ENCODE measurements around the gene MYOM3. TPM values are rescaled to one million over a fixed set of nuclear protein-coding genes. Genes with fewer than 3 reads are reported as not detected.

The MYOM3 gene
- total RNA-seq, 2 experiments from 2014 or later: not detected

GRCh38 chr1:24147816-24148215, 35.9 kb upstream of the MYOM3 start:
- ATAC-seq: no peak
- peaks cover 45% of the 10 kb centered on the region for H3K27me3 Mint-ChIP-seq
- no peaks in the 10 kb centered on the region for H3K9me3 Mint-ChIP-seq (ENCODE audit: low read depth)

DNA sequence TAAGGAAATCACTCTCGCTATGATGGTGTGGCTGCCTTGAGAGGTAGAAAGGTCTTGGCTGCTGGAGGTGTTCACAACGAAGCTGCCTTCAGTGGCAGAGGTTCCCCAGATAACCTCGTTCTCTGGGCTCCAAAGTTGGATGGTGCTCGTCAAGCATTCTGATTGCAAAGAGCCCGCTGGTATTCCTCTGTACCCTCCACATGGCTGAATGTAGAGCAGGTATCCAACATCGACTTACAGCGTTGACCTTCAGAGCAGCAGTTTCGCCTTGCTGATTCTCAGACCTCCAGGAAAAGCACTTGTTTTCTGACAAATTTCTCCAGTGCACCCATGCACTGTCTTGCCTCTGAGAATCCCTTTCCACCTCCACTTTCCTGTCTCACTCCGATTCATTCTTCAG, 35.3 kb upstream of the MYOM3 start:
- CTCF ChIA-PET: interaction anchor here (0.9 to 9.0 kb wide), 4 partner anchors 12 to 245 kb away, joined by 3 to 130 read pairs (median 6); no protein-coding TSS in a partner anchor
- ATAC-seq (no peak), DNase-seq (no peak)
- peaks cover 40% of the 10 kb centered on the region for H3K27me3 Mint-ChIP-seq
- H3K27ac Mint-ChIP-seq: no peak overlapping the region
- no peak overlapping the region for H3K4me3 Mint-ChIP-seq
- H3K4me1 Mint-ChIP-seq: peaks cover 20% of the 10 kb centered on the region
- H3K36me3 Mint-ChIP-seq: no peaks in the 10 kb centered on the region
- no peaks in the 10 kb centered on the region for H3K9me3 Mint-ChIP-seq (ENCODE audit: low read depth)

More at GRCh38 chr1:24147816-24148215, 35.9 kb upstream of the MYOM3 start:
- no peak overlapping the region for H3K4me3 Mint-ChIP-seq
- CTCF ChIA-PET: interaction anchor here (0.8 to 9.0 kb wide), 7 partner anchors 9 to 440 kb away, joined by 3 to 130 read pairs (median 3); partner anchors contain the start of gene IFNLR1
- no peak overlapping the region for H3K27ac Mint-ChIP-seq
- peaks cover 20% of the 10 kb centered on the region for H3K4me1 Mint-ChIP-seq
- no peaks in the 10 kb centered on the region for H3K36me3 Mint-ChIP-seq
- no peak for DNase-seq

DNA sequence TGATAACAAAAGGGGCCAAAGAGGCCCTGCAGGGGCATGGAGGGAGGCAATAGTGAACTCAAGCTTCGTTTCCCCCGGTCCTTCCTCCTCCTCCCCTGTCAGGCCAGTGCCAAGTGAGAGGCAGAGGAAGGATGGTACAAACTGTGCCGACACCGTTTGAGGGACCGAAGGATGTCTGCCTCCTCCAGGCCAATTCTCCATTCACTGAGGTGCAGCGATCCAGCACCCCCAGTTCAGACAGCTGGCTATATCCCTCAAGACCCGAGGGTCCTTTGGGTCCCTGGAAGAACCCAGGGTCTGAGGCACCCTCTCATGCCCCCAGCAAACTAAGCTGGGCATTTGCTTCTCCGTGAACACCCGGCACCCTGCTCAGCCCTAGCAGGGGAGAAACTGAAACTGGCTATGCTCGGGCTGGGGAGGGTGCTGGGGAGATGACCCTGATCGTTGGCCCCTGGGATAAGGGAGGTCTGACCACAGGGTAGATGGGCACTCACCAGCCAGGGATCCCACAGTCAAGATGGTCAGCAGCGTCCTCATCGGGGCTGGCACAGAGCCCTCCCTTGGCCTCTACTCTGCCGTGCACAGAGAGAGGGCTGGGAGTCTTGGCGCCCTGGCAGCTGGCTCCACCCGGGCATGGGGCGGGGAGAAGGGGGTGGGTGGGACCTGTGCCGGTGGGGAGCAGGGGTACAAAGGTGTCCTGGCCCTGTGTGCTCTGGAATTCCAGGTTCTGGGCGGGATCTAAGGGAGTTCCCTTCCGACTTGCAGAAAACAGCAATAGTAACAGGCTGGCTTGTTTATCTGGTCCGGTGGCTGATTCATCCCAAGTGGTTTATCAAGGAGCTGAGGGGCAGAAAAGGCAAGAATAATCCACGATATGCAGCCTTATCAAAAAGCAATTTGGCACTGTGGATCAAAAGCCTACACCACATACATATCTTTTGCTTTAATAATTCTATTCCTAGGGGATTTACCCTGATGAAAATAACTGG, 30.9 kb upstream of the MYOM3 start, which contains the start of gene IL22RA1:
TSS of gene IL22RA1 (minus strand) at position 595 of the 989 bp plus-strand sequence. CDS start at position 537, 58 bp downstream.
- Mint-ChIP-seq H3K4me3 (no peak within 1 kb of the TSS), H3K9me3 (ENCODE audit: low read depth) (no peaks in the 10 kb centered on the region), H3K4me1 (peaks cover 5% of the 10 kb centered on the region), H3K27ac (no peak within 1 kb of the TSS), H3K27me3 (peaks cover 20% of the 10 kb centered on the region), H3K36me3 (no peaks in the 10 kb centered on the region)
- no peak for DNase-seq
- CTCF ChIA-PET: interaction anchor here (0.9 to 1.4 kb wide), 2 partner anchors 11 to 205 kb away, joined by 3 to 5 read pairs; no protein-coding TSS in a partner anchor
- no peak for ATAC-seq

GRCh38 chr1:24141311-24141997, 29.5 kb upstream of the MYOM3 start:
- CTCF ChIA-PET: interaction anchor here (2.7 kb wide), 1 partner anchor 9 kb away, joined by 11 read pairs; no protein-coding TSS in a partner anchor

GRCh38 chr1:24140741-24141181, 28.8 kb upstream of the MYOM3 start:
- CTCF ChIA-PET: interaction anchor here (2.7 kb wide), 1 partner anchor 9 kb away, joined by 11 read pairs; no protein-coding TSS in a partner anchor
- DNase-seq (no peak), ATAC-seq (no peak)
- peaks cover 10% of the 10 kb centered on the region for H3K27me3 Mint-ChIP-seq
- no peaks in the 10 kb centered on the region for H3K9me3 Mint-ChIP-seq (ENCODE audit: low read depth)
- no peaks in the 10 kb centered on the region for H3K36me3 Mint-ChIP-seq
- H3K4me3 Mint-ChIP-seq: no peak overlapping the region
- H3K4me1 Mint-ChIP-seq: peaks cover 5% of the 10 kb centered on the region
- no peak overlapping the region for H3K27ac Mint-ChIP-seq

More at GRCh38 chr1:24141311-24141997, 29.5 kb upstream of the MYOM3 start:
- Mint-ChIP-seq H3K9me3 (ENCODE audit: low read depth) (no peaks in the 10 kb centered on the region), H3K4me1 (peaks cover 5% of the 10 kb centered on the region), H3K4me3 (no peak overlapping the region), H3K27ac (no peak overlapping the region), H3K36me3 (no peaks in the 10 kb centered on the region), H3K27me3 (peaks cover 10% of the 10 kb centered on the region)
- no peak for ATAC-seq
- DNase-seq: no peak

DNA sequence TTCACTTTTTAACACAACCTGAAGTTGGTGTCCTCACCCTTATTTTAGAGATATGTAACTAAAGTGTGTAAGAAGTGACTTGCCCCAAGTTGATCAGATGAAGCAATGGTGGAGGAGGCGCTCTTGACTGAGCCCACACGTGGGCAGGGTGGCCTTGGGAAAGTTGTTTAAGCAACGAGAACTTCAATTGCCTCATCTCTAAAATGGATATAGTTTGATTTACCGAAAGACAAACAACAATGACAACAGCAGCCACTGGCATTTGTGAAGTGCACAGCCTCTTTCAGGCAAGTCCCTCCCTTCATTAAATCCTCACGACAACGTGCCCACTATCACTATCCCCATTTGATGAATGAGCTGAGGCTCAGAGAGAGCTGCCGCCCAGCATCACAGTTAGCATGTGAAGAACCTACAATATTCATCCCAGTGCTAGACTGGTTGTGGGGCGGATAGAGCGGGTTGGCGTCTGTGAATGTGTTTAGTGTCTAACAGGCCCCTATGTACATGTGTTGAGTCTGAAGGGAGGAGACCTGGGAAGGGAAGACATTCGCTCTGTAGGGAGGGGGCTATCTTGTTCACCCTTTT, 28.0 kb upstream of the MYOM3 start:
- ATAC-seq (no peak), DNase-seq (no peak)
- Mint-ChIP-seq H3K27ac (no peak overlapping the region), H3K4me3 (no peak overlapping the region), H3K4me1 (peaks cover 5% of the 10 kb centered on the region), H3K9me3 (ENCODE audit: low read depth) (peaks cover 4% of the 10 kb centered on the region), H3K27me3 (peaks cover 9% of the 10 kb centered on the region), H3K36me3 (no peaks in the 10 kb centered on the region)
- CTCF ChIA-PET: interaction anchor here (2.7 kb wide), 1 partner anchor 10 kb away, joined by 11 read pairs; no protein-coding TSS in a partner anchor

GRCh38 chr1:24139222-24139489, 27.2 kb upstream of the MYOM3 start:
- peaks cover 3% of the 10 kb centered on the region for H3K27me3 Mint-ChIP-seq
- H3K9me3 Mint-ChIP-seq (ENCODE audit: low read depth): peaks cover 4% of the 10 kb centered on the region
- no peak overlapping the region for H3K27ac Mint-ChIP-seq
- CTCF ChIA-PET: interaction anchor here (1.0 to 1.5 kb wide), 2 partner anchors 9 to 11 kb away, joined by 3 to 6 read pairs; no protein-coding TSS in a partner anchor
- no peak overlapping the region for H3K4me3 Mint-ChIP-seq
- DNase-seq (no peak), ATAC-seq (no peak)
- peaks cover 5% of the 10 kb centered on the region for H3K4me1 Mint-ChIP-seq
- no peaks in the 10 kb centered on the region for H3K36me3 Mint-ChIP-seq

- CTCF ChIA-PET: interaction anchor here (1.0 to 1.5 kb wide), 2 partner anchors 10 to 12 kb away, joined by 3 to 6 read pairs; no protein-coding TSS in a partner anchor
- Mint-ChIP-seq H3K9me3 (ENCODE audit: low read depth) (peaks cover 4% of the 10 kb centered on the region), H3K27ac (no peak overlapping the region), H3K36me3 (no peaks in the 10 kb centered on the region), H3K4me1 (peaks cover 5% of the 10 kb centered on the region), H3K4me3 (no peak overlapping the region), H3K27me3 (peaks cover 3% of the 10 kb centered on the region)
- no peak for DNase-seq
- ATAC-seq: no peak
Observed at GRCh38 chr1:24138476-24139221, 26.7 kb upstream of the MYOM3 start.

- CTCF ChIA-PET: interaction anchor here (1.2 kb wide), 1 partner anchor 13 kb away, joined by 3 read pairs; no protein-coding TSS in a partner anchor
- Mint-ChIP-seq H3K4me1 (peaks cover 5% of the 10 kb centered on the region), H3K36me3 (no peaks in the 10 kb centered on the region), H3K4me3 (no peak overlapping the region), H3K27ac (no peak overlapping the region), H3K27me3 (peaks cover 9% of the 10 kb centered on the region), H3K9me3 (ENCODE audit: low read depth) (peaks cover 4% of the 10 kb centered on the region)
- no peak for DNase-seq
- ATAC-seq: no peak
Observed at GRCh38 chr1:24136956-24137539, 25.1 kb upstream of the MYOM3 start.

- Mint-ChIP-seq H3K27me3 (peaks cover 12% of the 10 kb centered on the region), H3K27ac (no peak overlapping the region), H3K9me3 (ENCODE audit: low read depth) (peaks cover 5% of the 10 kb centered on the region), H3K4me3 (no peak overlapping the region), H3K36me3 (no peaks in the 10 kb centered on the region), H3K4me1 (peaks cover 5% of the 10 kb centered on the region)
- ATAC-seq (no peak), DNase-seq (no peak)
- CTCF ChIA-PET: interaction anchor here (0.9 to 1.4 kb wide), 2 partner anchors 16 to 93 kb away, joined by 3 to 5 read pairs; no protein-coding TSS in a partner anchor
Observed at GRCh38 chr1:24134376-24134775, 22.4 kb upstream of the MYOM3 start.

DNA sequence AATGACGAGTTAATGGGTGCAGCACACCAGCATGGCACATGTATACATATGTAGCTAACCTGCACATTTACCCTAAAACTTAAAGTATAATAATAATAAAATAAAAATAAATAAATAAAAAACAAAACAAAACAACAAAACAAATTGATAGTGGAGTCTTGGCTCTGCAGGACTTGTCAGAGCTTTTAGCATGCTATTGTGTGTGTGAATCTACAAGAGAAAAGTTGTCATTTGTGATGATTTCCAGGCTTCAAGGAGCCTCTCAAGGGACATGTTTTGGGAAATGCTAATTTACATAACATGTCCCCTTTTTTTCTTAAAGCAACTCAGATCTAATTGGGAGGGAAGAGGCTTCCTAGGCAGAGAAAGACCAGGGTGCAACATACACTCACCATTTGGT, 21.9 kb upstream of the MYOM3 start:
- DNase-seq: no peak
- Mint-ChIP-seq H3K27me3 (peaks cover 12% of the 10 kb centered on the region), H3K4me3 (no peak overlapping the region), H3K27ac (no peak overlapping the region), H3K9me3 (ENCODE audit: low read depth) (peaks cover 5% of the 10 kb centered on the region), H3K4me1 (peaks cover 1% of the 10 kb centered on the region), H3K36me3 (no peaks in the 10 kb centered on the region)
- ATAC-seq: no peak
- CTCF ChIA-PET: interaction anchor here (0.9 to 1.4 kb wide), 3 partner anchors 17 to 94 kb away, joined by 3 to 5 read pairs (median 3); no protein-coding TSS in a partner anchor

- Mint-ChIP-seq H3K9me3 (ENCODE audit: low read depth) (peaks cover 2% of the 10 kb centered on the region), H3K27me3 (peaks cover 9% of the 10 kb centered on the region), H3K4me1 (no peaks in the 10 kb centered on the region), H3K27ac (no peak overlapping the region), H3K4me3 (no peak overlapping the region), H3K36me3 (no peaks in the 10 kb centered on the region)
- ATAC-seq: no peak
- DNase-seq: no peak
- CTCF ChIA-PET: no interaction called here
Observed at GRCh38 chr1:24130385-24130784, 18.4 kb upstream of the MYOM3 start.
